ENCODE results near the gene PFDN4. TPM values are rescaled to one million over a fixed set of nuclear protein-coding genes. Genes with fewer than 3 reads are reported as not detected.
A peak's percentile ranks its signal among the peaks of the same experiment; 100 is the strongest.
"Not testable (repeated sequence)": the region's sequence is repeated elsewhere in the genome, so short reads cannot be mapped to it uniquely, and the experiment has no call there.

PFDN4 gene
- total RNA-seq, 2 donors from 2014 or later, result 72.7 to 89.8 TPM

DNA sequence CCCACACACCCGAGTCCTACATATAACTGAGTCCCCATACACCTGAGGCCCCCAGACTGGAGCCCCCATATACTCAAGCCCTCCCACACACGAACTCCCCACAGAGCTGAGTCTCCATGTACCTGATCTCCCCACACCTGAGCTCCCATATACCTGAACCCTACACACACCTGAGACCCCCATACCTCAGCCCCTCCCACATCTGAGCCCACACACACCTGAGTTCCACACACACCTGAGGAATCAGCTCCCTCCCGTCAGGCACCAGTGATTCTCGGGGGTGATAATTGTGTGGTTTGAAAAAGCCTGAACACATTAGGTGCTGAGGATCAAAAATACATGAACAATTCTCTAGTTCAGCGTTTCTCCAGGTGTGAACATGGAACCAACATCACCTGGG, 15.4 kb downstream of the PFDN4 start:
- no peak overlapping the region for H3K27ac ChIP-seq (ENCODE audit: low read depth, low read length)
- peaks cover 9% of the 10 kb centered on the region for H3K36me3 ChIP-seq (ENCODE audit: control insufficient read depth, insufficient read depth, low read length)
- peak; percentile 62 for DNase-seq
- no peaks in the 10 kb centered on the region for H3K9me3 ChIP-seq (ENCODE audit: control insufficient read depth, low read length)
- Mint-ChIP-seq H3K4me3 (no peak overlapping the region), H3K36me3 (ENCODE audit: low read depth) (peaks cover 10% of the 10 kb centered on the region), H3K4me1 (peaks cover 38% of the 10 kb centered on the region), H3K9me3 (no peaks in the 10 kb centered on the region), H3K27me3 (ENCODE audit: insufficient read depth) (peaks cover 8% of the 10 kb centered on the region), H3K27ac (peak overlapping the region; percentile 81)
- peak overlapping the region; percentile 9 for H3K9ac ChIP-seq (ENCODE audit: extremely low read depth, low read length, poor library complexity, severe bottlenecking)
- peaks cover 8% of the 10 kb centered on the region for H3K4me1 ChIP-seq (ENCODE audit: control insufficient read depth, insufficient read depth, low read length)
- WGBS, 2 experiments (ENCODE audit: insufficient coverage in 1 of 2, insufficient read length in 1 of 2), result 68 to 83% methylated on average over 2 to 5 of the region's 5 CpGs
- H3K27me3 ChIP-seq (ENCODE audit: control insufficient read depth, insufficient read depth, low read length, poor library complexity, severe bottlenecking), result no peaks in the 10 kb centered on the region
- H3K4me3 ChIP-seq (ENCODE audit: low read length), result no peak overlapping the region
- TF ChIP-seq, protein P1, sequence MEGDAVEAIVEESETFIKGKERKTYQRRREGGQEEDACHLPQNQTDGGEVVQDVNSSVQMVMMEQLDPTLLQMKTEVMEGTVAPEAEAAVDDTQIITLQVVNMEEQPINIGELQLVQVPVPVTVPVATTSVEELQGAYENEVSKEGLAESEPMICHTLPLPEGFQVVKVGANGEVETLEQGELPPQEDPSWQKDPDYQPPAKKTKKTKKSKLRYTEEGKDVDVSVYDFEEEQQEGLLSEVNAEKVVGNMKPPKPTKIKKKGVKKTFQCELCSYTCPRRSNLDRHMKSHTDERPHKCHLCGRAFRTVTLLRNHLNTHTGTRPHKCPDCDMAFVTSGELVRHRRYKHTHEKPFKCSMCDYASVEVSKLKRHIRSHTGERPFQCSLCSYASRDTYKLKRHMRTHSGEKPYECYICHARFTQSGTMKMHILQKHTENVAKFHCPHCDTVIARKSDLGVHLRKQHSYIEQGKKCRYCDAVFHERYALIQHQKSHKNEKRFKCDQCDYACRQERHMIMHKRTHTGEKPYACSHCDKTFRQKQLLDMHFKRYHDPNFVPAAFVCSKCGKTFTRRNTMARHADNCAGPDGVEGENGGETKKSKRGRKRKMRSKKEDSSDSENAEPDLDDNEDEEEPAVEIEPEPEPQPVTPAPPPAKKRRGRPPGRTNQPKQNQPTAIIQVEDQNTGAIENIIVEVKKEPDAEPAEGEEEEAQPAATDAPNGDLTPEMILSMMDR (conservative IDR thresholded peaks at IDR 0.05), result no peak

- 17 to 22% methylated on average over 2 to 4 of the region's 4 CpGs for WGBS, 2 experiments (ENCODE audit: insufficient coverage in 1 of 2, insufficient read length in 1 of 2)
- TF ChIP-seq, protein P1 (conservative IDR thresholded peaks at IDR 0.05), result no peak
- Histone ChIP-seq H3K27me3 (ENCODE audit: control insufficient read depth, insufficient read depth, low read length, poor library complexity, severe bottlenecking) (no peaks in the 10 kb centered on the region), H3K9ac (ENCODE audit: extremely low read depth, low read length, poor library complexity, severe bottlenecking) (peak overlapping the region; percentile 9), H3K4me1 (ENCODE audit: control insufficient read depth, insufficient read depth, low read length) (peaks cover 8% of the 10 kb centered on the region), H3K9me3 (ENCODE audit: control insufficient read depth, low read length) (no peaks in the 10 kb centered on the region), H3K4me3 (ENCODE audit: low read length) (no peak overlapping the region), H3K27ac (ENCODE audit: low read depth, low read length) (no peak overlapping the region), H3K36me3 (ENCODE audit: control insufficient read depth, insufficient read depth, low read length) (peaks cover 5% of the 10 kb centered on the region)
- peak overlapping the region; percentile 81 for H3K27ac Mint-ChIP-seq
- DNase-seq, result peak; percentile 90
- peaks cover 6% of the 10 kb centered on the region for H3K36me3 Mint-ChIP-seq (ENCODE audit: low read depth)
- H3K9me3 Mint-ChIP-seq, result no peaks in the 10 kb centered on the region
- H3K27me3 Mint-ChIP-seq (ENCODE audit: insufficient read depth), result peaks cover 8% of the 10 kb centered on the region
- peaks cover 38% of the 10 kb centered on the region for H3K4me1 Mint-ChIP-seq
- no peak overlapping the region for H3K4me3 Mint-ChIP-seq
Observed at GRCh38 chr20:54223751-54224150, 15.9 kb downstream of the PFDN4 start.

DNA sequence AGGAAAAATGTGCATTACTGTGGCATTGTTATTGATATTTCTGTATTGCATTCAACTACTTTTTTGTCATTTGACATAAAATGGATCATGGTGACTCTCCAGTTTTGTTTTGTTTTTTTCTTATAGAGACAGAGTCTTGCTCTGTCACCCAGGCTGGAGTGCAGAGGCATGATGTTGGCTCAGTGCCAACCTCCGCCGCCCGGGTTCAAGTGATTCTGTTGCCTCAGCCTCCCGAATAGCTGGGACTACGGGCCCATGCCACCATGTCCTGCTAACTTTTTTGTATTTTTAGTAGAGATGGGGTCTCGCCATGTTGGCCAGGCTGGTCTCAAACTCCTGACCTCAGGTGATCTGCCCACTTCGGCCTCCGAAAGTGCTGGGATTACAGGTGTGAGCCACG, 16.8 kb downstream of the PFDN4 start:
- not testable (repeated sequence) for H3K27me3 ChIP-seq (ENCODE audit: control insufficient read depth, insufficient read depth, low read length, poor library complexity, severe bottlenecking); H3K36me3 Mint-ChIP-seq (ENCODE audit: low read depth)
- WGBS, 2 experiments (ENCODE audit: insufficient coverage in 1 of 2, insufficient read length in 1 of 2), result 78 to 84% methylated on average over 9 of the region's 9 CpGs

GRCh38 chr20:54227241-54227640, 19.4 kb downstream of the PFDN4 start:
- Histone ChIP-seq H3K36me3 (ENCODE audit: control insufficient read depth, insufficient read depth, low read length) (no peaks in the 10 kb centered on the region), H3K4me1 (ENCODE audit: control insufficient read depth, insufficient read depth, low read length) (peaks cover 5% of the 10 kb centered on the region), H3K9me3 (ENCODE audit: control insufficient read depth, low read length) (peaks cover 2% of the 10 kb centered on the region), H3K4me3 (ENCODE audit: low read length) (no peak overlapping the region), H3K27me3 (ENCODE audit: control insufficient read depth, insufficient read depth, low read length, poor library complexity, severe bottlenecking) (no peaks in the 10 kb centered on the region), H3K27ac (ENCODE audit: low read depth, low read length) (no peak overlapping the region), H3K9ac (ENCODE audit: extremely low read depth, low read length, poor library complexity, severe bottlenecking) (no peak overlapping the region)
- no peak for DNase-seq
- peaks cover 27% of the 10 kb centered on the region for H3K4me1 Mint-ChIP-seq
- H3K27ac Mint-ChIP-seq, result no peak overlapping the region
- H3K27me3 Mint-ChIP-seq (ENCODE audit: insufficient read depth), result peaks cover 8% of the 10 kb centered on the region
- H3K36me3 Mint-ChIP-seq (ENCODE audit: low read depth), result no peaks in the 10 kb centered on the region
- TF ChIP-seq, protein P1 (conservative IDR thresholded peaks at IDR 0.05), result no peak
- no peak overlapping the region for H3K4me3 Mint-ChIP-seq
- peaks cover 3% of the 10 kb centered on the region for H3K9me3 Mint-ChIP-seq

More for the DNA sequence above, 16.8 kb downstream of the PFDN4 start:
- not testable (repeated sequence) for H3K27ac Mint-ChIP-seq; H3K9ac ChIP-seq (ENCODE audit: extremely low read depth, low read length, poor library complexity, severe bottlenecking); H3K9me3 Mint-ChIP-seq; H3K27ac ChIP-seq (ENCODE audit: low read depth, low read length); H3K4me3 Mint-ChIP-seq; H3K4me3 ChIP-seq (ENCODE audit: low read length); DNase-seq; H3K27me3 Mint-ChIP-seq (ENCODE audit: insufficient read depth); H3K9me3 ChIP-seq (ENCODE audit: control insufficient read depth, low read length); H3K4me1 ChIP-seq (ENCODE audit: control insufficient read depth, insufficient read depth, low read length); H3K36me3 ChIP-seq (ENCODE audit: control insufficient read depth, insufficient read depth, low read length)
- peaks cover 41% of the 10 kb centered on the region for H3K4me1 Mint-ChIP-seq
